Stimulated activated CD8-positive, alpha-beta memory T cell treated with anti-CD3 and anti-CD28 coated beads, Interleukin-7, amount 100 ng/mL, for 48 hours (primary cell): Measurements from ENCODE around the gene TRMU.
"Not testable (repeated sequence)": the region's sequence is repeated elsewhere in the genome, so short reads cannot be mapped to it uniquely, and the experiment has no call there.

Experiments used
- DNase-seq, 2 donors: peaks; one replicate each; pipeline ENCODE4 v3.0.0-alpha.2; 2020; ENCODE audit warnings: low read depth in 1 of 2; ENCODE audit errors: extremely low read depth in 1 of 2

TRMU gene

GRCh38 chr22:46299101-46299500 lies 36.4 kb upstream of the TRMU start:
- no peak for DNase-seq

- DNase-seq, result no peak
These were observed 35.0 kb upstream of the TRMU start for GRCh38 chr22:46300491-46300890.

GRCh38 chr22:46303347-46303965 lies 32.1 kb upstream of the TRMU start:
- no peak for DNase-seq

GRCh38 chr22:46308283-46308988 lies 27.1 kb upstream of the TRMU start:
- DNase-seq, result no peak

- no peak for DNase-seq
These were observed 25.9 kb upstream of the TRMU start for GRCh38 chr22:46309526-46310085.

GRCh38 chr22:46312056-46312455 lies 23.5 kb upstream of the TRMU start:
- no peak for DNase-seq

GRCh38 chr22:46312848-46313247 lies 22.7 kb upstream of the TRMU start:
- not testable (repeated sequence) for DNase-seq

- no peak for DNase-seq
These were observed 19.5 kb upstream of the TRMU start for GRCh38 chr22:46315976-46316375.

GRCh38 chr22:46317646-46318045 lies 17.9 kb upstream of the TRMU start:
- no peak for DNase-seq

GRCh38 chr22:46318576-46318975 lies 16.9 kb upstream of the TRMU start:
- DNase-seq, result no peak

GRCh38 chr22:46319319-46319718 lies 16.2 kb upstream of the TRMU start:
- no peak for DNase-seq

- DNase-seq, result no peak
These were observed 15.3 kb upstream of the TRMU start for GRCh38 chr22:46320166-46320710.

- no peak for DNase-seq
These were observed 14.7 kb upstream of the TRMU start for GRCh38 chr22:46320716-46321386.

- DNase-seq, result no peak
These were observed 12.8 kb upstream of the TRMU start for GRCh38 chr22:46322711-46323110.

GRCh38 chr22:46323162-46323561 lies 12.4 kb upstream of the TRMU start:
- DNase-seq, result no peak

- no peak for DNase-seq
These were observed 9.3 kb upstream of the TRMU start for GRCh38 chr22:46326066-46326680.

GRCh38 chr22:46327691-46328465 lies 7.6 kb upstream of the TRMU start:
- DNase-seq, result no peak

GRCh38 chr22:46328797-46329196 lies 6.7 kb upstream of the TRMU start:
- no peak for DNase-seq

- no peak for DNase-seq
These were observed 5.9 kb upstream of the TRMU start for GRCh38 chr22:46329616-46330015.

GRCh38 chr22:46330426-46330825 lies 5.1 kb upstream of the TRMU start:
- DNase-seq, result no peak
